ENCODE measurements around the gene ARFGAP1. TPM values are rescaled to one million over a fixed set of nuclear protein-coding genes. Genes with fewer than 3 reads are reported as not detected.

The ARFGAP1 gene
- total RNA-seq, 1 donor from 2014 or later, result 220 TPM

DNA sequence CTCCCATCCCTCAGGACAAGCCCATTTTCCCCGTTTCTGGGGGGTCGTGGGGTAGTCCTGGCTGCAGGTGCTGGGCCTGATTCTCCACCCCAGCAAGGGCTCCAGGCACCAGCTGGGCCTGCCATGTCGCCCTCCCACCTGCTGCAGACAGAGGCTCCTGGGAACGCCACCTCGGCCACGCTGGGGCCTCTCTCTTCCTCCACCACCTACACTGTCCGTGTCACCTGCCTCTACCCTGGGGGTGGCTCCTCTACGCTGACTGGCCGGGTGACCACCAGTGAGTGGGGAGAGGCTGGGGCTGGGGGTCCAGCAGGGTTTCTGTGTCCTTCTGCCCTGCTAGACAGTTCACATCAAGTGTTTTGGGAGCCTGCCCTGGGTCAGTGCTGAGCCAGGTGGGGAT lies 39.7 kb downstream of the ARFGAP1 start:
- H3K36me3 ChIP-seq (ENCODE audit: insufficient read depth, low read length), result no peaks in the 10 kb centered on the region
- H3K36me3 Mint-ChIP-seq (ENCODE audit: low read depth, unreplicated experiment), result no peaks in the 10 kb centered on the region
- no peak overlapping the region for H3K4me3 Mint-ChIP-seq (ENCODE audit: unreplicated experiment)
- H3K9me3 ChIP-seq (ENCODE audit: insufficient read depth, low read depth, low read length), result no peaks in the 10 kb centered on the region
- H3K27me3 Mint-ChIP-seq (ENCODE audit: low read depth, unreplicated experiment), result peaks cover 8% of the 10 kb centered on the region
- H3K9me3 Mint-ChIP-seq (ENCODE audit: unreplicated experiment), result no peaks in the 10 kb centered on the region
- no peak overlapping the region for H3K4me3 ChIP-seq (ENCODE audit: insufficient read depth, low read depth, low read length)
- H3K27ac Mint-ChIP-seq (ENCODE audit: unreplicated experiment), result no peak overlapping the region
- TF ChIP-seq CTCF (IDR thresholded peaks at IDR 0.05; ENCODE audit: insufficient read depth, low read depth, low read length) (no peak), EZH2 (IDR thresholded peaks at IDR 0.05; ENCODE audit: insufficient read depth, low read length) (no peak)
- peaks cover 2% of the 10 kb centered on the region for H3K27me3 ChIP-seq (ENCODE audit: insufficient read depth, low read length)
- H2AFZ ChIP-seq (ENCODE audit: low read depth, low read length), result no peak overlapping the region
- H3K4me1 ChIP-seq (ENCODE audit: insufficient read depth, low read length), result no peaks in the 10 kb centered on the region
- H3K9ac ChIP-seq (ENCODE audit: low read length), result no peak overlapping the region
- peaks cover 3% of the 10 kb centered on the region for H3K4me1 Mint-ChIP-seq (ENCODE audit: low read depth, unreplicated experiment)
- H3K27ac ChIP-seq (ENCODE audit: low read depth, low read length), result no peak overlapping the region
- no peak for FAIRE-seq
- H3K4me2 ChIP-seq (ENCODE audit: low read length), result no peak overlapping the region
- no peak for DNase-seq (ENCODE audit: low read depth)
- no peaks in the 10 kb centered on the region for H3K79me2 ChIP-seq (ENCODE audit: insufficient read depth, low read length)
- peaks cover 5% of the 10 kb centered on the region for H4K20me1 ChIP-seq (ENCODE audit: insufficient read depth, low read length)

- Mint-ChIP-seq H3K27me3 (ENCODE audit: low read depth, unreplicated experiment) (peaks cover 8% of the 10 kb centered on the region), H3K27ac (ENCODE audit: unreplicated experiment) (no peak overlapping the region), H3K4me3 (ENCODE audit: unreplicated experiment) (no peak overlapping the region), H3K4me1 (ENCODE audit: low read depth, unreplicated experiment) (peaks cover 3% of the 10 kb centered on the region), H3K9me3 (ENCODE audit: unreplicated experiment) (no peaks in the 10 kb centered on the region), H3K36me3 (ENCODE audit: low read depth, unreplicated experiment) (no peaks in the 10 kb centered on the region)
- Histone ChIP-seq H3K9ac (ENCODE audit: low read length) (no peak overlapping the region), H3K27me3 (ENCODE audit: insufficient read depth, low read length) (peaks cover 2% of the 10 kb centered on the region), H3K36me3 (ENCODE audit: insufficient read depth, low read length) (no peaks in the 10 kb centered on the region), H4K20me1 (ENCODE audit: insufficient read depth, low read length) (peaks cover 5% of the 10 kb centered on the region), H2AFZ (ENCODE audit: low read depth, low read length) (no peak overlapping the region), H3K27ac (ENCODE audit: low read depth, low read length) (no peak overlapping the region), H3K4me1 (ENCODE audit: insufficient read depth, low read length) (no peaks in the 10 kb centered on the region), H3K79me2 (ENCODE audit: insufficient read depth, low read length) (no peaks in the 10 kb centered on the region), H3K9me3 (ENCODE audit: insufficient read depth, low read depth, low read length) (no peaks in the 10 kb centered on the region), H3K4me3 (ENCODE audit: insufficient read depth, low read depth, low read length) (no peak overlapping the region), H3K4me2 (ENCODE audit: low read length) (no peak overlapping the region)
- FAIRE-seq, result no peak
- TF ChIP-seq EZH2 (IDR thresholded peaks at IDR 0.05; ENCODE audit: insufficient read depth, low read length) (no peak), CTCF (IDR thresholded peaks at IDR 0.05; ENCODE audit: insufficient read depth, low read depth, low read length) (no peak)
- no peak for DNase-seq (ENCODE audit: low read depth)
Observed at GRCh38 chr20:63312690-63313348, 40.2 kb downstream of the ARFGAP1 start.

DNA sequence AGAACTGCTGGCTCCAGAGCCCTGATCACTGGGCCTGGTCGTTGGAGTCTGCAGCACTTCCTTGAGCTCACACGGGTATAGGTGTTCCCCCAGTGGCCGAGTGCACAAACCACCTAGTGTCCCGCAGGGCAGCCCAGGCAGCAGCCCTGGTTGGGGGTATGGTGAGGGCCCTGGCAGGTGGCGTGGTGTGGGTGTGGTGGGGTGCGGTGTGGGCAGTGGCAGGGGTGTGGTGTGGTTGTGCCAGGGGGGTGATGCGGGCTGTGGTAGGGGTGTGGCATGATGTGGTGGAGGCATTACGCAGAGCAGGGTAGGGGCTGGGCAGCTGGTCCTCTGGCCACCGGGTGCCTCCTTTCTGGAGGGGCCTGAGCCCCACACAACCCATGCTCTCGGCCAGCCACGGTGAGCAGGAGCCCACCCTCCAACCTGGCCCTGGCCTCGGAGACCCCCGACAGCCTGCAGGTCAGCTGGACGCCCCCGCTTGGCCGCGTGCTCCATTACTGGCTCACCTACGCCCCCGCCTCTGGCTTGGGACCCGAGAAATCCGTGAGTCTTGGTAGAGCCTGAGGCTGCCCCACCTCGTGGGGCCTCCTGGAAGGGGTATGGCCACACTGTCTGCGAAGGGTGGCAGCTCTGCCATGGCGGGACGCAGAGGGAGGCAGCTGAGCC lies 40.9 kb downstream of the ARFGAP1 start:
- Histone ChIP-seq H3K27me3 (ENCODE audit: insufficient read depth, low read length) (peaks cover 2% of the 10 kb centered on the region), H3K9ac (ENCODE audit: low read length) (no peak overlapping the region), H2AFZ (ENCODE audit: low read depth, low read length) (no peak overlapping the region), H3K27ac (ENCODE audit: low read depth, low read length) (no peak overlapping the region), H3K4me1 (ENCODE audit: insufficient read depth, low read length) (no peaks in the 10 kb centered on the region), H3K4me2 (ENCODE audit: low read length) (no peak overlapping the region), H4K20me1 (ENCODE audit: insufficient read depth, low read length) (peaks cover 5% of the 10 kb centered on the region), H3K4me3 (ENCODE audit: insufficient read depth, low read depth, low read length) (no peak overlapping the region), H3K9me3 (ENCODE audit: insufficient read depth, low read depth, low read length) (no peaks in the 10 kb centered on the region), H3K79me2 (ENCODE audit: insufficient read depth, low read length) (no peaks in the 10 kb centered on the region), H3K36me3 (ENCODE audit: insufficient read depth, low read length) (no peaks in the 10 kb centered on the region)
- FAIRE-seq (no peak), DNase-seq (ENCODE audit: low read depth) (no peak)
- Mint-ChIP-seq H3K4me1 (ENCODE audit: low read depth, unreplicated experiment) (peaks cover 3% of the 10 kb centered on the region), H3K27ac (ENCODE audit: unreplicated experiment) (no peak overlapping the region), H3K9me3 (ENCODE audit: unreplicated experiment) (no peaks in the 10 kb centered on the region), H3K27me3 (ENCODE audit: low read depth, unreplicated experiment) (peaks cover 8% of the 10 kb centered on the region), H3K4me3 (ENCODE audit: unreplicated experiment) (no peak overlapping the region), H3K36me3 (ENCODE audit: low read depth, unreplicated experiment) (no peaks in the 10 kb centered on the region)
- TF ChIP-seq EZH2 (IDR thresholded peaks at IDR 0.05; ENCODE audit: insufficient read depth, low read length) (no peak), CTCF (IDR thresholded peaks at IDR 0.05; ENCODE audit: insufficient read depth, low read depth, low read length) (no peak)
